IMR-90 (cell line): ENCODE results near the gene SAP30BP.

Experiments
- CEBPB ChIP-seq: IDR thresholded peaks from 2 replicates; pipeline ENCODE4 v1.6.1; 2012; ENCODE audit warnings: low read depth, low read length, improper control_type of control experiment
- CHD1 ChIP-seq: IDR thresholded peaks from 2 replicates; pipeline ENCODE4 v1.6.1; 2012; ENCODE audit warnings: low read depth, low read length, improper control_type of control experiment
- MAFK ChIP-seq: IDR thresholded peaks from 2 replicates; pipeline ENCODE4 v1.6.1; 2012; ENCODE audit warnings: low read depth, low read length, improper control_type of control experiment
- MAZ ChIP-seq: IDR thresholded peaks from 2 replicates; pipeline ENCODE4 v1.6.1; 2012; ENCODE audit warnings: low read depth, mild to moderate bottlenecking, low read length, improper control_type of control experiment, moderate library complexity, borderline replicate concordance
- MXI1 ChIP-seq: IDR thresholded peaks from 2 replicates; pipeline ENCODE4 v1.6.1; 2012; ENCODE audit warnings: low read depth, mild to moderate bottlenecking, low read length, moderate library complexity, borderline replicate concordance
- POLR2A ChIP-seq: IDR thresholded peaks from 2 replicates; pipeline ENCODE4 v1.6.1; 2012; ENCODE audit warnings: mild to moderate bottlenecking, low read depth, low read length
- RAD21 ChIP-seq: IDR thresholded peaks from 2 replicates; pipeline ENCODE4 v1.6.1; 2012; ENCODE audit warnings: low read length, improper control_type of control experiment
- RCOR1 ChIP-seq: IDR thresholded peaks from 2 replicates; pipeline ENCODE4 v1.6.1; 2012; ENCODE audit warnings: mild to moderate bottlenecking, low read length, improper control_type of control experiment; ENCODE audit not compliant: insufficient replicate concordance
- RFX5 ChIP-seq: IDR thresholded peaks from 2 replicates; pipeline ENCODE4 v1.8.0; 2012; ENCODE audit warnings: low read depth, mild to moderate bottlenecking, low read length, moderate library complexity
- SMC3 ChIP-seq: fragments of 150-350 bp; IDR thresholded peaks from 2 replicates; pipeline ENCODE4 v1.6.1; 2016; ENCODE audit warnings: low read depth, mild to moderate bottlenecking, antibody characterized with exemption, low read length, moderate library complexity
- TF ChIP-seq, protein P1 (sequence below): conservative IDR thresholded peaks from 2 replicates; pipeline ENCODE4 v1.5.1; 2012; ENCODE audit warnings: mild to moderate bottlenecking, low read depth, low read length, improper control_type of control experiment
- TF ChIP-seq, protein P2 (sequence below): fragments of 150-350 bp; IDR thresholded peaks from 2 replicates; pipeline ENCODE4 v1.6.1; 2017; ENCODE audit warnings: mild to moderate bottlenecking, antibody characterized with exemption, low read length, low read depth

GRCh38 chr17:75631353-75631752 is 35.8 kb upstream of the SAP30BP start:
- TF ChIP-seq POLR2A = no peak
- TF ChIP-seq, protein P1, sequence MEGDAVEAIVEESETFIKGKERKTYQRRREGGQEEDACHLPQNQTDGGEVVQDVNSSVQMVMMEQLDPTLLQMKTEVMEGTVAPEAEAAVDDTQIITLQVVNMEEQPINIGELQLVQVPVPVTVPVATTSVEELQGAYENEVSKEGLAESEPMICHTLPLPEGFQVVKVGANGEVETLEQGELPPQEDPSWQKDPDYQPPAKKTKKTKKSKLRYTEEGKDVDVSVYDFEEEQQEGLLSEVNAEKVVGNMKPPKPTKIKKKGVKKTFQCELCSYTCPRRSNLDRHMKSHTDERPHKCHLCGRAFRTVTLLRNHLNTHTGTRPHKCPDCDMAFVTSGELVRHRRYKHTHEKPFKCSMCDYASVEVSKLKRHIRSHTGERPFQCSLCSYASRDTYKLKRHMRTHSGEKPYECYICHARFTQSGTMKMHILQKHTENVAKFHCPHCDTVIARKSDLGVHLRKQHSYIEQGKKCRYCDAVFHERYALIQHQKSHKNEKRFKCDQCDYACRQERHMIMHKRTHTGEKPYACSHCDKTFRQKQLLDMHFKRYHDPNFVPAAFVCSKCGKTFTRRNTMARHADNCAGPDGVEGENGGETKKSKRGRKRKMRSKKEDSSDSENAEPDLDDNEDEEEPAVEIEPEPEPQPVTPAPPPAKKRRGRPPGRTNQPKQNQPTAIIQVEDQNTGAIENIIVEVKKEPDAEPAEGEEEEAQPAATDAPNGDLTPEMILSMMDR = no peak
- TF ChIP-seq CEBPB = no peak
- no peak for TF ChIP-seq RCOR1
- TF ChIP-seq MAFK = no peak
- no peak for TF ChIP-seq MAZ
- no peak for TF ChIP-seq RAD21
- no peak for TF ChIP-seq MXI1
- TF ChIP-seq SMC3 = no peak
- TF ChIP-seq RFX5 = no peak
- TF ChIP-seq, protein P2, sequence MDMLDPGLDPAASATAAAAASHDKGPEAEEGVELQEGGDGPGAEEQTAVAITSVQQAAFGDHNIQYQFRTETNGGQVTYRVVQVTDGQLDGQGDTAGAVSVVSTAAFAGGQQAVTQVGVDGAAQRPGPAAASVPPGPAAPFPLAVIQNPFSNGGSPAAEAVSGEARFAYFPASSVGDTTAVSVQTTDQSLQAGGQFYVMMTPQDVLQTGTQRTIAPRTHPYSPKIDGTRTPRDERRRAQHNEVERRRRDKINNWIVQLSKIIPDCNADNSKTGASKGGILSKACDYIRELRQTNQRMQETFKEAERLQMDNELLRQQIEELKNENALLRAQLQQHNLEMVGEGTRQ = no peak
- TF ChIP-seq CHD1 = no peak
